ENCODE measurements around the gene ATXN1.

ATXN1 gene

DNA sequence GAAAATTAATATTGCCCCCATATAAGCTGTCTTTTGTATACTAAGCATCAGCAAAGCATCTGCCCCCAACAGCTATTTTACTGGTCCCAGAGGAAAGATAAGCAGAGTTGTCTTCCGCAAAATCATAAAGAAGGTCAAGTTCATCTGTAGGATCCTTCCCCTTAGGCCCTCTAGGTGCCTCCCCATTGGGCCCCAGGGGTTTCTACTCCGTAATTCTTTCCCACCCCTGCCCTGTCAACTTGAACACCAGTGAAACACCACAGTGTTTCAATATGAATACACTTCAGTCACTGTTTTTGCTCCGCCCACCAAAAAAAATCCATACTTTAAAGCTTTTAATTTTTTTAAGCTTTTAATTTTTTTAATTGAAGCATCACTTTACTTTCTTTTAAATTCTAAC, 159.2 kb downstream of the ATXN1 start:
- no peak overlapping the region for H3K27ac ChIP-seq (ENCODE audit: extremely low read depth, low read depth, low read length)
- no peak for TF ChIP-seq ZNF174 (tag by site-specific recombination; IDR thresholded peaks at IDR 0.05)
- TF ChIP-seq SCRT2 (tag by site-specific recombination; IDR thresholded peaks at IDR 0.05): no peak
- TF ChIP-seq OSR2 (tag by site-specific recombination; IDR thresholded peaks at IDR 0.05): no peak
- no peak for TF ChIP-seq ZNF580 (tag by site-specific recombination; IDR thresholded peaks at IDR 0.05)
- ChIA-PET CTCF (interaction anchor here (0.6 to 0.7 kb wide), 2 partner anchors 193 to 1155 kb away, joined by 4 read pairs; no protein-coding TSS in a partner anchor), POLR2A (no interaction called here)
- no peaks in the 10 kb centered on the region for H3K9me3 ChIP-seq (ENCODE audit: control insufficient read depth, insufficient read depth, low read depth, low read length)
- peaks cover 0 to 6% of the 10 kb centered on the region in 2 experiments; a peak in 1 of 3 replicates for H3K36me3 ChIP-seq (ENCODE audit: control insufficient read depth in 2 of 2, insufficient read depth in 1 of 2, low read length in 2 of 2)
- no peaks in the 10 kb centered on the region for H3K4me1 ChIP-seq (ENCODE audit: control insufficient read depth, insufficient read depth, low read length)
- H3K4me3 ChIP-seq (ENCODE audit: low read depth, low read length): no peak overlapping the region

GRCh38 chr6:16600701-16601100, 160.6 kb downstream of the ATXN1 start:
- ChIA-PET POLR2A (no interaction called here), CTCF (no interaction called here)
- H3K36me3 ChIP-seq (ENCODE audit: control insufficient read depth in 2 of 2, insufficient read depth in 1 of 2, low read length in 2 of 2): peaks cover 0 to 6% of the 10 kb centered on the region in 2 experiments; a peak in 1 of 3 replicates
- no peaks in the 10 kb centered on the region for H3K4me1 ChIP-seq (ENCODE audit: control insufficient read depth, insufficient read depth, low read length)
- no peak overlapping the region for H3K27ac ChIP-seq (ENCODE audit: extremely low read depth, low read depth, low read length)
- no peaks in the 10 kb centered on the region for H3K9me3 ChIP-seq (ENCODE audit: control insufficient read depth, insufficient read depth, low read depth, low read length)
- no peak overlapping the region for H3K4me3 ChIP-seq (ENCODE audit: low read depth, low read length)
- TF ChIP-seq, protein P1, sequence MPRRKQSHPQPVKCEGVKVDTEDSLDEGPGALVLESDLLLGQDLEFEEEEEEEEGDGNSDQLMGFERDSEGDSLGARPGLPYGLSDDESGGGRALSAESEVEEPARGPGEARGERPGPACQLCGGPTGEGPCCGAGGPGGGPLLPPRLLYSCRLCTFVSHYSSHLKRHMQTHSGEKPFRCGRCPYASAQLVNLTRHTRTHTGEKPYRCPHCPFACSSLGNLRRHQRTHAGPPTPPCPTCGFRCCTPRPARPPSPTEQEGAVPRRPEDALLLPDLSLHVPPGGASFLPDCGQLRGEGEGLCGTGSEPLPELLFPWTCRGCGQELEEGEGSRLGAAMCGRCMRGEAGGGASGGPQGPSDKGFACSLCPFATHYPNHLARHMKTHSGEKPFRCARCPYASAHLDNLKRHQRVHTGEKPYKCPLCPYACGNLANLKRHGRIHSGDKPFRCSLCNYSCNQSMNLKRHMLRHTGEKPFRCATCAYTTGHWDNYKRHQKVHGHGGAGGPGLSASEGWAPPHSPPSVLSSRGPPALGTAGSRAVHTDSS (tag by site-specific recombination; IDR thresholded peaks at IDR 0.05): no peak
- TF ChIP-seq, protein P2, sequence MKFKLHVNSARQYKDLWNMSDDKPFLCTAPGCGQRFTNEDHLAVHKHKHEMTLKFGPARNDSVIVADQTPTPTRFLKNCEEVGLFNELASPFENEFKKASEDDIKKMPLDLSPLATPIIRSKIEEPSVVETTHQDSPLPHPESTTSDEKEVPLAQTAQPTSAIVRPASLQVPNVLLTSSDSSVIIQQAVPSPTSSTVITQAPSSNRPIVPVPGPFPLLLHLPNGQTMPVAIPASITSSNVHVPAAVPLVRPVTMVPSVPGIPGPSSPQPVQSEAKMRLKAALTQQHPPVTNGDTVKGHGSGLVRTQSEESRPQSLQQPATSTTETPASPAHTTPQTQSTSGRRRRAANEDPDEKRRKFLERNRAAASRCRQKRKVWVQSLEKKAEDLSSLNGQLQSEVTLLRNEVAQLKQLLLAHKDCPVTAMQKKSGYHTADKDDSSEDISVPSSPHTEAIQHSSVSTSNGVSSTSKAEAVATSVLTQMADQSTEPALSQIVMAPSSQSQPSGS (tag by site-specific recombination; IDR thresholded peaks at IDR 0.05; ENCODE audit: low read depth): no peak
- TF ChIP-seq BCL11A (tag by site-specific recombination; IDR thresholded peaks at IDR 0.05; ENCODE audit: low read depth) (no peak), ZXDB (tag by site-specific recombination; IDR thresholded peaks at IDR 0.05) (no peak), ZNF664 (tag by site-specific recombination; IDR thresholded peaks at IDR 0.05) (no peak), ZNF658 (tag by site-specific recombination; IDR thresholded peaks at IDR 0.05) (no peak), ZNF202 (tag by site-specific recombination; IDR thresholded peaks at IDR 0.05; ENCODE audit: borderline replicate concordance) (no peak), KLF10 (tag by site-specific recombination; IDR thresholded peaks at IDR 0.05) (no peak), OSR2 (tag by site-specific recombination; IDR thresholded peaks at IDR 0.05) (no peak), ELK4 (IDR thresholded peaks at IDR 0.05; ENCODE audit: borderline replicate concordance, low read depth, low read length) (no peak)

DNA sequence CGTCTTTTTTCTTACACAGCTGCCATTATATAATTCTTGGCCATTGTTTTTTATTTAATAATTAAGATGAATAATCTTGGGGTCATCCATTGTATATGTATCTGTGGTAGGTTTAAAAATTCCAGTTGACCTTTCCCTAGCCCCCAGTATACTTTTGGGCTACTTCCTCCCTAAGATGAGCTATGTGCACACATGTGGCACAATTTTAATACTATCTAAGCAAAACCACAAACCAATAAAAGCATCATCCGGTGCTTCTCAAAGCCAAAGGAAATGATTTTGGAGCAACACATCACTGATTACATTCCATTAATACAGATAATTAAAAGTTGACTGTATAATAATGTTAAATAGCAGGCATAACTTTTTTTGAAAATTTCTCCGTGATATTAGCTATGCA, 161.2 kb downstream of the ATXN1 start:
- ChIA-PET CTCF (interaction anchor here (0.6 to 0.7 kb wide), 2 partner anchors 10 to 244 kb away, joined by 3 to 4 read pairs; no protein-coding TSS in a partner anchor), POLR2A (interaction anchor here (0.6 kb wide), 1 partner anchor 38 kb away, joined by 3 read pairs; no protein-coding TSS in a partner anchor)
- Histone ChIP-seq H3K4me3 (ENCODE audit: low read depth, low read length) (no peak overlapping the region), H3K9me3 (ENCODE audit: control insufficient read depth, insufficient read depth, low read depth, low read length) (no peaks in the 10 kb centered on the region), H3K4me1 (ENCODE audit: control insufficient read depth, insufficient read depth, low read length) (no peaks in the 10 kb centered on the region), H3K27ac (ENCODE audit: extremely low read depth, low read depth, low read length) (no peak overlapping the region), H3K36me3 (ENCODE audit: control insufficient read depth in 2 of 2, insufficient read depth in 1 of 2, low read length in 2 of 2) (peaks cover 0 to 6% of the 10 kb centered on the region in 2 experiments; a peak in 1 of 3 replicates)
- TF ChIP-seq ZNF610 (tag by site-specific recombination; IDR thresholded peaks at IDR 0.05; ENCODE audit: borderline replicate concordance) (no peak), OVOL3 (tag by site-specific recombination; IDR thresholded peaks at IDR 0.05) (no peak), ZNF518A (tag by site-specific recombination; conservative IDR thresholded peaks at IDR 0.05; ENCODE audit: low read depth) (no peak), ZNF350 (tag by site-specific recombination; IDR thresholded peaks at IDR 0.05) (no peak), ZNF37A (tag by site-specific recombination; IDR thresholded peaks at IDR 0.05) (no peak)
- TF ChIP-seq, protein P3, sequence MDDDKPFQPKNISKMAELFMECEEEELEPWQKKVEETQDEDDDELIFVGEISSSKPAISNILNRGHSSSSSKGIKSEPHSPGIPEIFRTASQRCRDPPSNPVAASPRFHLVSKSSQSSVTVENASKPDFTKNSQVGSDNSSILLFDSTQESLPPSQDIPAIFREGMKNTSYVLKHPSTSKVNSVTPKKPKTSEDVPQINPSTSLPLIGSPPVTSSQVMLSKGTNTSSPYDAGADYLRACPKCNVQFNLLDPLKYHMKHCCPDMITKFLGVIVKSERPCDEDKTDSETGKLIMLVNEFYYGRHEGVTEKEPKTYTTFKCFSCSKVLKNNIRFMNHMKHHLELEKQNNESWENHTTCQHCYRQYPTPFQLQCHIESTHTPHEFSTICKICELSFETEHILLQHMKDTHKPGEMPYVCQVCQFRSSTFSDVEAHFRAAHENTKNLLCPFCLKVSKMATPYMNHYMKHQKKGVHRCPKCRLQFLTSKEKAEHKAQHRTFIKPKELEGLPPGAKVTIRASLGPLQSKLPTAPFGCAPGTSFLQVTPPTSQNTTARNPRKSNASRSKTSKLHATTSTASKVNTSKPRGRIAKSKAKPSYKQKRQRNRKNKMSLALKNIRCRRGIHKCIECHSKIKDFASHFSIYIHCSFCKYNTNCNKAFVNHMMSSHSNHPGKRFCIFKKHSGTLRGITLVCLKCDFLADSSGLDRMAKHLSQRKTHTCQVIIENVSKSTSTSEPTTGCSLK (tag by site-specific recombination; IDR thresholded peaks at IDR 0.05): no peak
